ENCODE data around the gene SNRPD1.
"Not testable (repeated sequence)": the region's sequence is repeated elsewhere in the genome, so short reads cannot be mapped to it uniquely, and the experiment has no call there.

Gene SNRPD1

DNA sequence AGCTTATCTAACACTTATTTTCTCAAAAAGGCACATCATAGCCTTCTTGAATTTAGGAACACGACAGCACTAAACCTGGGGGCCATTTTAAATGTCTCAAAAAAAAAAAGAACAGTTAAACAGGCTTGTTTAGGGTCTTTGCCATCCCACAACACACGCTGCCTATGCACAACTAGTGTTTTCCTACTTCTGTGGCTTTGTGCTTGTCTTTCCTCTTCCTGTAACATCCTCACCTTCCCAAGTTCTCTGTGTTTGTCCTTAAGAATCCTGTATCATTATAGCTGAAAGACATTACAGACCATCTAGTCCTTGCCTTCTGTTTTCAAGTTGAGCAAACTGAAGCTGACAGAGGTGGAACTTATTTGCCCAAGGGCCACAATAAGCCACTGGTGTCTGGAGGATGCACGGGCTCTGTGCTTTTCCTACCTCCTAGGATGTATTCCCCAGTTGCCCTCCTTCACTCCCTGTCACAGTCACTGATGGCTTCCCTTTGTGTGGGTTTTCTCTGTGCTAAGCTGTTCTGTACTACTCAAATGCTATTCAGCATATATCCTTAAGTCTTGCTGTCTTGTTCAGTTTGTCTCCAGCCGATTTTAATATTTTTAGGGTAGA is 22.6 kb downstream of the SNRPD1 start:
- in situ Hi-C loops (cut with MboI; ENCODE audit: low sequenced_read_pairs): loop anchor here (25.0 kb wide), 2 partner anchors 147 to 447 kb away; no protein-coding TSS in a partner anchor

GRCh38 chr18:21636769-21637168 is 24.7 kb downstream of the SNRPD1 start:
- in situ Hi-C loops (cut with MboI; ENCODE audit: low sequenced_read_pairs): loop anchor here (25.0 kb wide), 2 partner anchors 149 to 449 kb away; no protein-coding TSS in a partner anchor

DNA sequence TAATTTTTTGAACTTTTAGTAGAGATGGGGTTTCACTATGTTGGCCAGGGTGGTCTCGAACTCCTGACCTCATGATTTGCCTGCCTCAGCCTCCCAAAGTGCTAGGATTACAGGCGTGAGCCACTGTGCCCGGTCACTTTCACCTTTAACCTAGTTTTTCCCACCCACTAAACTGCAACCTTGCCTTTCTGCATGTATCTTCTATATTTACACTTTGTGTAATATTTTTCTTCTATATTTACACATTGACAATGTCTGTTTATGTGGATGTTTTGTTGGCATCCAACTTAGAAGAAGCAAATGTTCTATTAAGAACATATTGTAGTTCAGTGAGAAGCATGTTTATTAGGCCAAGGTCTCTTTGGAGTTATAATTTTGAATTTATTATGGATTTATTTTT is 26.7 kb downstream of the SNRPD1 start:
- in situ Hi-C loops (cut with MboI; ENCODE audit: low sequenced_read_pairs): loop anchor here (25.0 kb wide), 2 partner anchors 152 to 452 kb away; no protein-coding TSS in a partner anchor

DNA sequence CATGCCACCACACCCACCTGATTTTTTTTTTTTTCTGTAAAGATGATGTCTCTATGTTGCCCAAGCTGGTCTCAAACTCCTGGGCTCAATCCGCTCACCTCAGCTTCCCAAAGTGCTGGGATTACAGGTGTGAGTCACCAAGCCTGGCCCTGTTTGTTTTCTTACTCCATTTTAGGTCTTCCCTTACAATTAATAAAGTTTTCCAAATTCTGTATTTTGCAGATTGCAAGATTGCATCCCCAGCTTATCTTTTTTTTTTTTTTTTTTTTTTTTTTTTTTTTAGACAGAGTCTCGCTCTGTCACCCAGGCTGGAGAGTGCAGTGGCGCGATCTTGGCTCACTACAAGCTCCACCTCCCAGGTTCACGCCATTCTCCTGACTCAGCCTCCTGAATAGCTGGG is 28.3 kb downstream of the SNRPD1 start:
- in situ Hi-C loops (cut with MboI; ENCODE audit: low sequenced_read_pairs): loop anchor here (25.0 kb wide), 2 partner anchors 153 to 453 kb away; no protein-coding TSS in a partner anchor

GRCh38 chr18:21650311-21650710 is 38.2 kb downstream of the SNRPD1 start:
- in situ Hi-C loops (cut with MboI; ENCODE audit: low sequenced_read_pairs): no loop called here

GRCh38 chr18:21652073-21652472 is 40.0 kb downstream of the SNRPD1 start:
- in situ Hi-C loops (cut with MboI; ENCODE audit: low sequenced_read_pairs): no loop called here

DNA sequence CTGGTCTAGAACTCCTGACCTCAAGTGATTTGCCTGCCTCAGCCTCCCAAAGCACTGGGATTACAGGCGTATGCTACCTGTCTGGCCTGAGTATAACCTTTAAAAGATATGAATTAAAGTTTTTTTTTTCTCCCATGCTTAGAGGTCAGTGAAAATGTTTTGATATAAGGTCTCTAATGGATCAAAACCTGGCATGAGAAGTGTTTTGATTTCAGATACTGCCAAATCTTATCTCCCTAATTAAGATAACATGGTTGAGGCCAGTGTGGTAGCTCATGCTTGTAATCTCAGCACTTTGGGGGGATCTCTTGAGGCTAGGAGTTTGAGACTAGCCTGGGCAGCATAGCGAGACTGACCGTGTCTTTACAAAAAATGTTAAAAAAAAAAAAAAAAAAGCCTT is 41.2 kb downstream of the SNRPD1 start:
- in situ Hi-C loops (cut with MboI; ENCODE audit: low sequenced_read_pairs): no loop called here

GRCh38 chr18:21656402-21656801 is 44.3 kb downstream of the SNRPD1 start:
- in situ Hi-C loops (cut with MboI; ENCODE audit: low sequenced_read_pairs): no loop called here

DNA sequence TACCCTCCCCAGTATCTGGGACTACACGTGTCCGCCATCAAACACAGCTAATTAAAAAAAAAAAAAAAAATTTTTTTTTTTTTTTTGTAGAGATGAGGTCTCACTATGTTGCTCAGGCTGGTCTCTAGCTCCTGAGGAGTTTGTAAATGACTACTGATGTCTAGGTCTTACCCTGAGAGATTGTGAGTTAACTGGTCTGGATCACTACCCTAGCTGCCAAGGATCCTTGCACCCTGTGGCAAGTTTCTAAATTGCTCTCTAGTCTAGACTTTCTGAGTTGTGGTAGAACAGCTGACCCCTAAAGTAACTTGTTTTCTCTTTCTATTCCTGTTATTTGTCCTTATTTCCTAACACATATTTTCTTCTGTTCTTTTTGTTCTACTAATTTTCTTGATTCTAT is 48.0 kb downstream of the SNRPD1 start:
- in situ Hi-C loops (cut with MboI; ENCODE audit: low sequenced_read_pairs): no loop called here

DNA sequence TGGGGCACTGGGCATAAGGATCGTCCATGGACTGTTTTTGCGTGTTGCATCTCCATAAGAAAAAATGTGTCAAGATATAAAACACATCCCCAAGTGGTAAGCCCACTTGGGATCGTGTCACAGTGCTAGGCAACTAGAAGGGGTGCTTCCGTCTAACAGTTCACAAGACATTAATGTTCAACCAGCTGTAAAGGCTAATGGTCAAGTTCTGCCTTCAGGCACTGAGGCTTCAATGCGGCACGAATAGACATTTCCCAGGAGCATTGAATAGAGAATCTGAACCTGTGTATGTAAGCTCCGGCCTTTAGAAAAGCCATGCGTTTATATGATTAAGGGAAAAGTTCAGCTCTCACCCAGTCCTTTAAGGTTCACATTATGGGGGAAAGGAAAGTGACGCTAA is 50.5 kb downstream of the SNRPD1 start:
- in situ Hi-C loops (cut with MboI; ENCODE audit: low sequenced_read_pairs): no loop called here

GRCh38 chr18:21663578-21663977 is 51.5 kb downstream of the SNRPD1 start:
- in situ Hi-C loops (cut with MboI; ENCODE audit: low sequenced_read_pairs): no loop called here

DNA sequence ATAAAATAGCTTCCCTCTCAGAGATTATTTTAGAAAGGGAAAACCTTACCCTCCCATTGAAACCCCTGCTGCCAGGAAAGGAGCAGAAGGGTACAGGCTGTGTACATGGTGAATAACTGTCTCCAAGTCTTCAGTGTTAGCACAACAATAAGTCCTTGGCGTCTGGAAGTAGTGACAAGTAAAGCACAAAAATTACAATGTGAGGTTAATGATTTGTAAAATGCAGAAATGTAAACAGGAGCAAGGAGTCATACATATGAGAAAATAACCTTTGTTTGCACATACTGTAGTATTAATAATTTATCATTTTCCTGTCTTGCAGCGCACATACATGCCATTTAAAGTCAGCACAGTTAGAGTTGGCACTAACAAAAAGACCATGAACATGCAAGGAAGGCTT is 52.0 kb downstream of the SNRPD1 start:
- in situ Hi-C loops (cut with MboI; ENCODE audit: low sequenced_read_pairs): no loop called here

DNA sequence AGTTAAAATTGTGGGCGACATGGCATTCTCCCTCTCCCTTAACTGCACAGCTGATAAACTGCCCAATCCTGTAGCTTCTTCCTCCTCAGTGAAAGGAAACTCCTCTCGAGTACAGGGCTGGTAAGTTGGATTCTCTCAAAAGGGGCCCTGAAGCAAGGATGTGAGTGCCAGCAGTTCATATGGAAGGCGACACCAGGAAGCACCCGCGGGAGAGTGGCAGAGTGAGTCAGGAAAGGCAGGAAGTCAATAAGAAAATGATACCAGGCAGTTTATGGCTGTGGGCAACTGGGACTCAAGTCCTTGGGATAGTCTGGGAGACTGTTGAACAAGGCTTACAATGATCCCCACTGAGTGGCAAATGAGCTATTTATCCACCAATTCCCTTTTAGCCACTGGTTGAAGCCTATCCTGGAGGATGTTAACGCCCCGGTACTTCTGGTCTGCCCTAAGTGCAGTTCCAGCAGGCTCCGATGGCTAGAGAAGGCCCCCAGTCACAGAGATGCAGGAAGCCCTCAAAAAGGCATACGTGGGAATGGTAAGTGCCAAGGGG is 57.7 kb downstream of the SNRPD1 start:
- in situ Hi-C loops (cut with MboI; ENCODE audit: low sequenced_read_pairs): no loop called here

DNA sequence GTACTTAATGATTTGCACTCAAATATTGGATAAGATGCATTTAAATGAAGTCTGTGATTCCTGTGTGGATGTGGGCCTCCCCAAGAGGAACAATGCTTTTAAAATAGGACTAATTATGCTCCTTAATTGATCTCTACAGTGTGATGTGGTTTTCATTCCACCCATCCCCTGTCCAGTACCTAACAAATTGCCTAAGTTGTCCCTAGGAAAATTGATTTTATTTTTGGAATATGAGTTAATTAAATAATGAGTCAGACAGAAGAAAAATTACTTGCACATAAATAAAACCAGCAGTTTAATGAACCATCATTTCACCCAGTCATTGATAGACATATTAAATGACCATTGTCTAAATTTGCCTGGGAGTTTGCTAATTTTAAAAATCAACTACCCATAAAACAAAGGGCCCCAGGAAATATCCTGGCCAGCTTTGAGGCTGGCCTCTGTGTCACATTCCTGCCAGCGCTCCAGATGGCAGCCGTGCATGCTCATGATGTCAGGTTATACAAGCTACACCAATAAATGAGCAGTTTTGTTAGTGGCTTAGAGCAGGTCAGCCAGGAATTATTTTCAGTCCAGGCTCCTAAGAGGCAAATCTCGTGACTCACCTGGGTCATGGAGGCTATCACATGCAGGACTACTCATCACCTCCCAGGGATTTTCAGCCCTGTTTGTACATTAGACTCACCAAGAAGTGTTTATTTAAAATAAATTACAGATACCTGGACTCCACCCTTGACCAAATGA is 60.6 kb downstream of the SNRPD1 start:
- in situ Hi-C loops (cut with MboI; ENCODE audit: low sequenced_read_pairs): no loop called here

- in situ Hi-C loops (cut with MboI; ENCODE audit: low sequenced_read_pairs): not testable (repeated sequence)
Observed at GRCh38 chr18:21675354-21675753, 63.2 kb downstream of the SNRPD1 start.

DNA sequence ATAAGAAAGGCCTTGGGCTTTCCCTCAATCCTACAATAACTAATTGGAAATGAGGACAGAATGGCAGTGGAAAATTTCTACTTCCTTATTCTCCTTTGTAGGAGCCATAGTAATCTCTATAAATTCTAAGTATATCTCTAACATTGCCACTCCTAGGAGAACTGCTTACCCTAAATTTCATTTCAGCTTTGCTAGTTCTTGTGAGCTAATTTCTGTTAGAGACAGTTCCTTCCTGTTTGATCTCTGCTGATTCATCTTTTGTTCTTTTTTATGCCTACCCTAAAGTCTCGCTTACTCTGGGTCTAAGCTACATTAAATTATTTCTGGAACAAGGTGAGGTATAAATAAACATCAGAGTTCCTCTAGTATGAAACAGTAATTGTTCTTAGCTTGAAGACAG is 66.7 kb downstream of the SNRPD1 start:
- in situ Hi-C loops (cut with MboI; ENCODE audit: low sequenced_read_pairs): no loop called here

DNA sequence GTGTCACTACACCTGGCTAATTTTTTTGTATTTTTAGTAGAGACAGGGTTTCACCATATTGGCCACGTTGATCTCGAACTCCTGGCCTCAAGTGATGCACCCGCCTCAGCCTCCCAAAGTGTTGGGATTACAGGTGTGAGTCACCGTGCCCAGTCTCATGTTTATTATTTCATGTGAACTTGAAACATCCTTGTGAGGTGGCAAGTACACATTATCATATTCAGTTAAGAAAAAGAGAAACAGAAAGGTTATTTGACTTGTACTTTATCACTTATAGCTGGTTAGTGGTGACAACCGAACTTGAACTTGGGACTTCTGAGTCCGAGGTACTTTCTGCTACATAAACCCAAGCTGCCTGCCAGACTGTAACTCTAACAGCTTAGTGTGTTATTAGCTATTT is 68.0 kb downstream of the SNRPD1 start:
- in situ Hi-C loops (cut with MboI; ENCODE audit: low sequenced_read_pairs): no loop called here

DNA sequence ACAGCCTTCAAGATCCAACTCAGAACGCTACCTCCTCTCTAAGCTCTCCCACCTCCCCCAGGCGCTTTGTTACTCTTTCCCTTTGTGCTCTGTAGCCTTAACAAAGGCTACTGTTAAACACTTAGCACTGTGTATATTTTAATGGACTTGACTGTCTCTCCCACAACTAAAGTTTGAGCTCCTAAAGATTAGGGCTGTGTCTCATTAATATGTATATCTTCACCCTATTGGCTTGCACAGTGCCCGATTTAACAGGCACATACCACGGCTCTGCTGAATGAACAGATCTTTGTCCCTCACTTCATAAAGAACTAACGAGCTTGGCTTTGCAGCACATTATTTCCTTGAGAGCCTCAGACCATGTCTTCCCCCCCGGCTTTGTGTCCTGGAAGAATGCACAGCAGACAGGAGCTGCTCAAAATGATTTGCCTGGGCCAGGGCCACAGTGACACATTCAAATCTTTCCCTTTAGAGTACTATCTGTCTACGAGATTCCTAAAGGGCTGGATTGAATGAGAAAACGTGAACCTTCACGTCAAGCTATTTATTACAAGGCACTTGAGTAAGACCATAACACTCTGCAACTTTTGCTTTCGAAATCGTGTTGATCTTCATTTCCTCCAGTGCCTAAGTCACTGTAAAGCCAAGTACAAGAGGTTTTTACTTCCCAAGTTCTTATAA is 70.4 kb downstream of the SNRPD1 start:
- in situ Hi-C loops (cut with MboI; ENCODE audit: low sequenced_read_pairs): no loop called here
